MM.1S (cell line): ENCODE results near the gene DYNLT2.

Experiments
- EZH2phosphoT487 ChIP-seq: fragments of 300-600 bp; sonication (generic); IDR thresholded peaks from 2 replicates; pipeline ENCODE4 v1.6.1; 2018; ENCODE audit warnings: antibody characterized with exemption, low read length
- TF ChIP-seq, protein P1 (sequence below): fragments of 300-600 bp; sonication (generic); IDR thresholded peaks from 2 replicates; pipeline ENCODE4 v1.5.1; 2016; ENCODE audit warnings: antibody characterized with exemption, low read length, mixed read lengths

- TF ChIP-seq, protein P1, sequence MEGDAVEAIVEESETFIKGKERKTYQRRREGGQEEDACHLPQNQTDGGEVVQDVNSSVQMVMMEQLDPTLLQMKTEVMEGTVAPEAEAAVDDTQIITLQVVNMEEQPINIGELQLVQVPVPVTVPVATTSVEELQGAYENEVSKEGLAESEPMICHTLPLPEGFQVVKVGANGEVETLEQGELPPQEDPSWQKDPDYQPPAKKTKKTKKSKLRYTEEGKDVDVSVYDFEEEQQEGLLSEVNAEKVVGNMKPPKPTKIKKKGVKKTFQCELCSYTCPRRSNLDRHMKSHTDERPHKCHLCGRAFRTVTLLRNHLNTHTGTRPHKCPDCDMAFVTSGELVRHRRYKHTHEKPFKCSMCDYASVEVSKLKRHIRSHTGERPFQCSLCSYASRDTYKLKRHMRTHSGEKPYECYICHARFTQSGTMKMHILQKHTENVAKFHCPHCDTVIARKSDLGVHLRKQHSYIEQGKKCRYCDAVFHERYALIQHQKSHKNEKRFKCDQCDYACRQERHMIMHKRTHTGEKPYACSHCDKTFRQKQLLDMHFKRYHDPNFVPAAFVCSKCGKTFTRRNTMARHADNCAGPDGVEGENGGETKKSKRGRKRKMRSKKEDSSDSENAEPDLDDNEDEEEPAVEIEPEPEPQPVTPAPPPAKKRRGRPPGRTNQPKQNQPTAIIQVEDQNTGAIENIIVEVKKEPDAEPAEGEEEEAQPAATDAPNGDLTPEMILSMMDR = no peak
- no peak for TF ChIP-seq EZH2phosphoT487
Measured at GRCh38 chr6:169719117-169719516, 32.3 kb downstream of the DYNLT2 start.
